Spleen (tissue), 11 donors: ENCODE measurements around the gene PEAK3. TPM values are rescaled to one million over a fixed set of nuclear protein-coding genes. Genes with fewer than 3 reads are reported as not detected.

ENCODE experiments used
- DNase-seq: peaks from one replicate; pipeline ENCODE4 v3.0.0-alpha.2; 2020
- H3K27ac ChIP-seq, 8 donors: fragments of 200-600 bp; sonication (generic) in 7 of 8; 1 replicate in 4 of 8; 2 replicates in 4 of 8; pipeline versions ENCODE4 v1.5.0 to v1.8.0; 2016 to 2021; ENCODE audit warnings: inconsistent platforms in 4 of 8, mild to moderate bottlenecking in 4 of 8, moderate library complexity in 1 of 8
- H3K27me3 ChIP-seq, 7 donors: fragments of 200-600 bp; sonication (generic) in 6 of 7; replicated peaks in 1 of 7; 1 replicate in 4 of 7; 2 replicates in 3 of 7; pipeline versions ENCODE4 v1.5.0 to v1.8.0; 2016 to 2021; ENCODE audit warnings: inconsistent platforms in 3 of 7, mild to moderate bottlenecking in 1 of 7
- H3K36me3 ChIP-seq, 6 donors: fragments of 200-600 bp; sonication (generic) in 5 of 6; 1 replicate in 4 of 6; 2 replicates in 2 of 6; pipeline versions ENCODE4 v1.5.0 to v1.8.0; 2016 to 2021; ENCODE audit warnings: inconsistent platforms in 2 of 6
- H3K4me1 ChIP-seq, 6 donors: fragments of 200-600 bp; sonication (generic) in 5 of 6; 1 replicate in 3 of 6; 2 replicates in 3 of 6; pipeline versions ENCODE4 v1.5.0 to v1.8.0; 2016 to 2021; ENCODE audit warnings: inconsistent platforms in 3 of 6
- H3K4me3 ChIP-seq, 8 donors: fragments of 200-600 bp; sonication (generic) in 7 of 8; 1 replicate in 4 of 8; 2 replicates in 4 of 8; pipeline versions ENCODE4 v1.5.0 to v1.8.0; 2016 to 2021; ENCODE audit warnings: inconsistent platforms in 4 of 8, mild to moderate bottlenecking in 4 of 8, moderate library complexity in 2 of 8
- H3K9me3 ChIP-seq, 8 donors: fragments of 200-600 bp; sonication (generic) in 7 of 8; 1 replicate in 4 of 8; 2 replicates in 4 of 8; pipeline versions ENCODE4 v1.5.0 to v1.8.0; 2016 to 2021; ENCODE audit warnings: inconsistent platforms in 4 of 8
- POLR2A ChIP-seq, 3 donors: fragments of 450-650 bp; IDR thresholded peaks; one replicate each; pipeline ENCODE4 v1.5.1; 2017; ENCODE audit warnings: antibody characterized with exemption in 3 of 3, mild to moderate bottlenecking in 1 of 3
- POLR2AphosphoS5 ChIP-seq, 3 donors: sonication (generic); formaldehyde crosslinking; IDR thresholded peaks; one replicate each; pipeline ENCODE4 v1.5.1; 2017; ENCODE audit warnings: antibody characterized with exemption in 3 of 3
- WGBS, 5 donors: extraction: QIAGEN DNeasy Blood & Tissue Kit in 3 of 5; methylation state at CpG; one replicate each; pipeline versions ENCODE4 v1.1.5 to v1.1.7; 2013 to 2018; 5-methylcytosine and 5-hydroxymethylcytosine counted together
- intact Hi-C: fragments of 100-400 bp; cut with DNase I; formaldehyde crosslinking; loops from one replicate; pipeline ENCODE4 v1.15.0; 2023; ENCODE audit warnings: low total_unique reads
- polyA plus RNA-seq, 3 donors: library from polyadenylated mRNA; stranded (reverse); fragments of 200-250 nt; gene quantifications; one replicate each; pipeline ENCODE4 v1.2.1, GENCODE V29; 2013
- total RNA-seq, 7 donors: library from RNA; depleted of rRNA in 3 of 7; stranded (reverse); fragments of >200 nt in 3 of 7; fragmentation: NEBNext Ultra II Directional in 4 of 7; extraction: Animal tissue kit (Norgen Biotek cat#: 25700) in 4 of 7; gene quantifications; one replicate each; pipeline versions ENCODE4 v1.1.0 to v1.2.1, GENCODE V29; 2016 to 2021
- TF ChIP-seq, protein P1 (sequence below), 11 experiments: fragments of 200-600 bp in 7 of 11; fragments of 450-650 bp in 4 of 11; sonication (generic) in 4 of 11; IDR thresholded peaks in 8 of 11; conservative IDR thresholded peaks in 3 of 11; 1 replicate in 7 of 11; 2 replicates in 4 of 11; pipeline versions ENCODE4 v1.4.0 to v1.8.0; 2016 to 2021; ENCODE audit warnings: antibody characterized with exemption in 11 of 11, inconsistent platforms in 4 of 11, mild to moderate bottlenecking in 1 of 11
- donor health status: healthy with polysubstance abuse.
- donor health status: DM: no; HTN: no; CAD: no; lungs with moderate emphysema.
- donor health status: DM: no; HTN: no; CAD: no.
- donor health status: Bipolar disorder and iron deficiency.
- donor health status: healthy.
- donor health status: DM: no; HTN: no; CAD: no.
- donor health status: DM: yes; HTN: yes; CAD: no.

PEAK3 gene
- total and polyA plus RNA-seq, 10 donors: 0.30 to 17.4 (median 6.4) TPM

GRCh38 chr19:2246014-2246620, 35.9 kb downstream of the PEAK3 start:
- Histone ChIP-seq H3K4me1 (peaks cover 19 to 70% (median 45%) of the 10 kb centered on the region in 6 donors), H3K27ac (no peak overlapping the region), H3K36me3 (peaks cover 12 to 85% (median 57%) of the 10 kb centered on the region in 6 donors), H3K4me3 (no peak overlapping the region), H3K27me3 (peaks cover 4 to 20% (median 19%) of the 10 kb centered on the region in 7 donors), H3K9me3 (no peaks in the 10 kb centered on the region)
- WGBS, 5 donors: 88 to 95% (median 92%) methylated on average over 11 to 25 of the region's 25 CpGs
- intact Hi-C loops: no loop called here
- no peak for DNase-seq
- no peak for TF ChIP-seq POLR2AphosphoS5 (IDR thresholded peaks at IDR 0.05)
- TF ChIP-seq, protein P1, sequence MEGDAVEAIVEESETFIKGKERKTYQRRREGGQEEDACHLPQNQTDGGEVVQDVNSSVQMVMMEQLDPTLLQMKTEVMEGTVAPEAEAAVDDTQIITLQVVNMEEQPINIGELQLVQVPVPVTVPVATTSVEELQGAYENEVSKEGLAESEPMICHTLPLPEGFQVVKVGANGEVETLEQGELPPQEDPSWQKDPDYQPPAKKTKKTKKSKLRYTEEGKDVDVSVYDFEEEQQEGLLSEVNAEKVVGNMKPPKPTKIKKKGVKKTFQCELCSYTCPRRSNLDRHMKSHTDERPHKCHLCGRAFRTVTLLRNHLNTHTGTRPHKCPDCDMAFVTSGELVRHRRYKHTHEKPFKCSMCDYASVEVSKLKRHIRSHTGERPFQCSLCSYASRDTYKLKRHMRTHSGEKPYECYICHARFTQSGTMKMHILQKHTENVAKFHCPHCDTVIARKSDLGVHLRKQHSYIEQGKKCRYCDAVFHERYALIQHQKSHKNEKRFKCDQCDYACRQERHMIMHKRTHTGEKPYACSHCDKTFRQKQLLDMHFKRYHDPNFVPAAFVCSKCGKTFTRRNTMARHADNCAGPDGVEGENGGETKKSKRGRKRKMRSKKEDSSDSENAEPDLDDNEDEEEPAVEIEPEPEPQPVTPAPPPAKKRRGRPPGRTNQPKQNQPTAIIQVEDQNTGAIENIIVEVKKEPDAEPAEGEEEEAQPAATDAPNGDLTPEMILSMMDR (IDR thresholded peaks at IDR 0.05 in 8 of 11, conservative IDR thresholded peaks at IDR 0.05 in 3 of 11): no peak
- TF ChIP-seq POLR2A (IDR thresholded peaks at IDR 0.05): no peak

- DNase-seq: no peak
- peaks cover 12 to 89% (median 57%) of the 10 kb centered on the region in 6 donors for H3K36me3 ChIP-seq
- no peak overlapping the region for H3K27ac ChIP-seq
- 95 to 99% (median 97%) methylated on average over 9 to 15 of the region's 15 CpGs for WGBS, 5 donors
- H3K27me3 ChIP-seq: peaks cover 0 to 12% (median 10%) of the 10 kb centered on the region in 7 donors
- H3K4me3 ChIP-seq: no peak overlapping the region
- H3K9me3 ChIP-seq: no peaks in the 10 kb centered on the region
- TF ChIP-seq POLR2AphosphoS5 (IDR thresholded peaks at IDR 0.05): peak in 1 of 3 donors; percentile 7
- no peak for TF ChIP-seq POLR2A (IDR thresholded peaks at IDR 0.05)
- TF ChIP-seq, protein P1 (IDR thresholded peaks at IDR 0.05 in 8 of 11, conservative IDR thresholded peaks at IDR 0.05 in 3 of 11): no peak
- intact Hi-C loops: no loop called here
- peaks cover 27 to 70% (median 45%) of the 10 kb centered on the region in 6 donors for H3K4me1 ChIP-seq
Observed at GRCh38 chr19:2245273-2245672, 36.7 kb downstream of the PEAK3 start.

GRCh38 chr19:2244486-2244885, 37.5 kb downstream of the PEAK3 start:
- H3K4me1 ChIP-seq: peaks cover 35 to 70% (median 45%) of the 10 kb centered on the region in 6 donors
- intact Hi-C loops: no loop called here
- no peak for DNase-seq
- TF ChIP-seq POLR2A (IDR thresholded peaks at IDR 0.05): no peak
- no peak for TF ChIP-seq POLR2AphosphoS5 (IDR thresholded peaks at IDR 0.05)
- TF ChIP-seq, protein P1 (IDR thresholded peaks at IDR 0.05 in 8 of 11, conservative IDR thresholded peaks at IDR 0.05 in 3 of 11): no peak
- peaks cover 12 to 87% (median 57%) of the 10 kb centered on the region in 6 donors for H3K36me3 ChIP-seq
- H3K27ac ChIP-seq: no peak overlapping the region
- 89 to 94% (median 93%) methylated on average over 11 to 21 of the region's 21 CpGs for WGBS, 5 donors
- H3K9me3 ChIP-seq: no peaks in the 10 kb centered on the region
- H3K4me3 ChIP-seq: no peak overlapping the region
- peaks cover 0 to 4% (median 3%) of the 10 kb centered on the region in 7 donors for H3K27me3 ChIP-seq

DNA sequence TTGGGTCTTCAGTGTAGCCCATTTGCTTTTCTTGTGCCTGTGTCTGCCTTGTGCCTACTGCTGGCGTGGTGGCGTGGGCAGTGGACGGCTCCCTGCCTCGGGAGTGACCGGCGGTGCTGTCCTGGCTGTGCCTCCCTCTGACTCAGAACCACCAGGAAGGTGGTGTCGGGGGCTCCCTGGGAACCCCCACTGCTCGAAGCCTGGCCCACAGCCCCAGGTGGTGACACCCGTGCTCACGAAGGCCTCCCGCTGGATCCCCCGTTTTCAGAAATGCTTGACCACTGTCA, 37.9 kb downstream of the PEAK3 start:
- H3K4me3 ChIP-seq: no peak overlapping the region
- no peaks in the 10 kb centered on the region for H3K27me3 ChIP-seq
- no peak for DNase-seq
- 86 to 97% (median 94%) methylated on average over 6 to 12 of the region's 12 CpGs for WGBS, 5 donors
- peaks cover 39 to 70% (median 48%) of the 10 kb centered on the region in 6 donors for H3K4me1 ChIP-seq
- no peak overlapping the region for H3K27ac ChIP-seq
- intact Hi-C loops: no loop called here
- H3K9me3 ChIP-seq: no peaks in the 10 kb centered on the region
- TF ChIP-seq POLR2AphosphoS5 (IDR thresholded peaks at IDR 0.05) (no peak), POLR2A (IDR thresholded peaks at IDR 0.05) (no peak)
- TF ChIP-seq, protein P1 (IDR thresholded peaks at IDR 0.05 in 8 of 11, conservative IDR thresholded peaks at IDR 0.05 in 3 of 11): no peak
- H3K36me3 ChIP-seq: peaks cover 12 to 83% (median 57%) of the 10 kb centered on the region in 6 donors
